Measurements from ENCODE around the gene TBXAS1.

DNA sequence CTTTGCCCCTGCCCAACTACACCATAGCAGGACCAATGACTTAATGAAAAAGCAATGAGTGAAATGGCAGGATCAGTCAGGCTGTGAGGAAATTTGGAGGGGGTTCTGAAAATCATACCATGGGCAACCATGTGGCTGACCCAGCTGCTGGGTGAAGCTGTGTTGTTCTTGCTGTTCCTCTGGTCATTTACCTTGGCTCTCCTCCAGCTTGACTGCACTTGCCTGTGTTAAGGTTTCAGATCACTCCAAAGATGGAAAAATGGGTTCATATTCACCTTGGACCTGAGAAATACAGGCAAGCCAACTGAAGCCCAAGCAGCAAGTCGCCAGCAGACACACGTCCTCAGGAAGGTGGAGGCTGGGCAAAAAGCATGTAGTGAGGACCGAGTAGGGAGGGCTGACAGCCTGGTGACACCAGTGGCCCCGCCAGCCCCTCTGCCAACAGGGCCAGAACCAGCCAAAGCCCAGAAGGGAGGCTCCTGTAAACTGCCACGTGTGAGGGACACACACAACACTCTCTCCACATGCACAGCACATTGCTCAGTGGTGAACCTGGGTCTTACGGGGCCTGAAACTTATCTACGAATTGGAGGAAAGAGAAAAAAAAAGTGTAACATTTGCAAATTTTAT lies 193.6 kb downstream of the TBXAS1 start:
- TF ChIP-seq GABPA (IDR thresholded peaks at IDR 0.05; ENCODE audit: borderline replicate concordance, insufficient read depth, low read length): no peak
- no peak for TF ChIP-seq NRF1 (IDR thresholded peaks at IDR 0.05; ENCODE audit: low read depth, low read length)
- TF ChIP-seq, protein P1, sequence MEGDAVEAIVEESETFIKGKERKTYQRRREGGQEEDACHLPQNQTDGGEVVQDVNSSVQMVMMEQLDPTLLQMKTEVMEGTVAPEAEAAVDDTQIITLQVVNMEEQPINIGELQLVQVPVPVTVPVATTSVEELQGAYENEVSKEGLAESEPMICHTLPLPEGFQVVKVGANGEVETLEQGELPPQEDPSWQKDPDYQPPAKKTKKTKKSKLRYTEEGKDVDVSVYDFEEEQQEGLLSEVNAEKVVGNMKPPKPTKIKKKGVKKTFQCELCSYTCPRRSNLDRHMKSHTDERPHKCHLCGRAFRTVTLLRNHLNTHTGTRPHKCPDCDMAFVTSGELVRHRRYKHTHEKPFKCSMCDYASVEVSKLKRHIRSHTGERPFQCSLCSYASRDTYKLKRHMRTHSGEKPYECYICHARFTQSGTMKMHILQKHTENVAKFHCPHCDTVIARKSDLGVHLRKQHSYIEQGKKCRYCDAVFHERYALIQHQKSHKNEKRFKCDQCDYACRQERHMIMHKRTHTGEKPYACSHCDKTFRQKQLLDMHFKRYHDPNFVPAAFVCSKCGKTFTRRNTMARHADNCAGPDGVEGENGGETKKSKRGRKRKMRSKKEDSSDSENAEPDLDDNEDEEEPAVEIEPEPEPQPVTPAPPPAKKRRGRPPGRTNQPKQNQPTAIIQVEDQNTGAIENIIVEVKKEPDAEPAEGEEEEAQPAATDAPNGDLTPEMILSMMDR (IDR thresholded peaks at IDR 0.05; ENCODE audit: control extremely low read depth in 1 of 3, insufficient read depth in 1 of 3, low read depth in 1 of 3, low read length in 3 of 3): no peak
- TF ChIP-seq EGR1 (IDR thresholded peaks at IDR 0.05; ENCODE audit: borderline replicate concordance, low read depth, low read length): no peak
- TF ChIP-seq JUN (IDR thresholded peaks at IDR 0.05; ENCODE audit: low read depth, low read length): no peak
- TF ChIP-seq CBX5 (IDR thresholded peaks at IDR 0.05; ENCODE audit: low read depth, low read length): no peak
- TF ChIP-seq SIX5 (IDR thresholded peaks at IDR 0.05; ENCODE audit: low read depth, low read length): no peak
- TF ChIP-seq, protein P2, sequence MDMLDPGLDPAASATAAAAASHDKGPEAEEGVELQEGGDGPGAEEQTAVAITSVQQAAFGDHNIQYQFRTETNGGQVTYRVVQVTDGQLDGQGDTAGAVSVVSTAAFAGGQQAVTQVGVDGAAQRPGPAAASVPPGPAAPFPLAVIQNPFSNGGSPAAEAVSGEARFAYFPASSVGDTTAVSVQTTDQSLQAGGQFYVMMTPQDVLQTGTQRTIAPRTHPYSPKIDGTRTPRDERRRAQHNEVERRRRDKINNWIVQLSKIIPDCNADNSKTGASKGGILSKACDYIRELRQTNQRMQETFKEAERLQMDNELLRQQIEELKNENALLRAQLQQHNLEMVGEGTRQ (IDR thresholded peaks at IDR 0.05; ENCODE audit: low read length): no peak

Measured in H1 (cell line).